Pancreas (tissue), 10 donors: Measurements from ENCODE around the gene SAMD13. TPM values are rescaled to one million over a fixed set of nuclear protein-coding genes. Genes with fewer than 3 reads are reported as not detected.
A peak's percentile ranks its signal among the peaks of the same experiment; 100 is the strongest.

Experiments used
- ATAC-seq, 4 donors: fragments of 200-7000 bp; cut with Tn5 transposase; one replicate each; pipeline versions ENCODE4 v1.8.0 to v1.9.1; 2020; ENCODE audit warnings: mild to moderate bottlenecking in 4 of 4, moderate library complexity in 4 of 4
- DNase-seq, 6 donors: peaks; one replicate each; pipeline ENCODE4 v3.0.0-alpha.2; 2020
- FAIRE-seq: peaks from 2 replicates; lab custom pipeline; 2012; peaks lifted over from hg19 to GRCh38; lab: Jason Lieb, UNC
- H3K27ac ChIP-seq, 4 donors: fragments of 200-600 bp; sonication (generic); 1 replicate in 3 of 4; 2 replicates in 1 of 4; pipeline versions ENCODE4 v1.5.0 to v1.8.0; 2020
- H3K27me3 ChIP-seq, 4 donors: fragments of 200-600 bp; one replicate each; pipeline ENCODE4 v1.8.0; 2021
- H3K36me3 ChIP-seq, 3 donors: fragments of 200-600 bp; sonication (generic) in 1 of 3; one replicate each; pipeline versions ENCODE4 v1.5.0 to v1.8.0; 2020 to 2021
- H3K4me1 ChIP-seq, 3 donors: fragments of 200-600 bp; one replicate each; pipeline ENCODE4 v1.8.0; 2021
- H3K4me3 ChIP-seq, 4 donors: fragments of 200-600 bp; sonication (generic) in 2 of 4; one replicate each; pipeline versions ENCODE4 v1.5.0 to v1.8.0; 2020 to 2021
- H3K9me3 ChIP-seq, 4 donors: fragments of 200-600 bp; one replicate each; pipeline ENCODE4 v1.8.0; 2021
- CTCF ChIP-seq, 4 donors: fragments of 200-600 bp; sonication (generic) in 3 of 4; IDR thresholded peaks; one replicate each; pipeline versions ENCODE4 v1.5.0 to v1.8.0; 2021; ENCODE audit warnings: antibody characterized with exemption in 4 of 4
- WGBS, 2 donors: extraction: QIAGEN DNeasy Blood & Tissue Kit; methylation state at CpG; one replicate each; pipeline ENCODE4 v1.1.7; 2013; 5-methylcytosine and 5-hydroxymethylcytosine counted together
- intact Hi-C, 3 donors: fragments of 100-400 bp; cut with DNase I; formaldehyde crosslinking; loops; one replicate each; pipeline versions ENCODE4 v1.11.1 to v1.14.2; 2022
- polyA plus RNA-seq, 2 donors: library from polyadenylated mRNA; stranded (reverse); fragments of 200-250 nt; gene quantifications; one replicate each; pipeline ENCODE4 v1.2.3, GENCODE V29; 2013
- total RNA-seq, 6 donors: library from RNA; stranded (reverse); fragmentation: NEBNext Ultra II Directional in 4 of 6; extraction: Animal tissue kit (Norgen Biotek cat#: 25700) in 4 of 6; gene quantifications; one replicate each; pipeline versions ENCODE4 v1.2.1 to v1.2.4, GENCODE V29; 2021 to 2023
- donor health status: healthy with polysubstance abuse.
- donor health status: DM: no; HTN: no; CAD: no; lungs with moderate emphysema.
- donor health status: DM: no; HTN: no; CAD: no.
- donor health status: control.
- donor health status: control.
- donor health status: Bipolar disorder and iron deficiency.
- donor health status: DM: yes; HTN: yes; CAD: no.
- donor health status: DM: no; HTN: no; CAD: no.
- donor health status: DM: no; HTN: no; CAD: no.
- donor health status: DM: yes; HTN: yes; CAD: no.

The SAMD13 gene
- total and polyA plus RNA-seq, 8 donors: 0.57 to 2.6 (median 0.67) TPM

GRCh38 chr1:84374991-84375696 lies 73.6 kb downstream of the SAMD13 start:
- Histone ChIP-seq H3K9me3 (no peaks in the 10 kb centered on the region), H3K27me3 (no peaks in the 10 kb centered on the region), H3K36me3 (no peaks in the 10 kb centered on the region), H3K27ac (no peak overlapping the region), H3K4me3 (no peak overlapping the region), H3K4me1 (no peaks in the 10 kb centered on the region)
- no peak for TF ChIP-seq CTCF (IDR thresholded peaks at IDR 0.05)
- intact Hi-C loops: no loop called here
- no peak for DNase-seq
- WGBS, 2 donors: 87 to 91% methylated on average over 5 of the region's 5 CpGs
- no peak for FAIRE-seq
- ATAC-seq: no peak

GRCh38 chr1:84376000-84376910 lies 74.7 kb downstream of the SAMD13 start:
- 87 to 90% methylated on average over 7 of the region's 7 CpGs for WGBS, 2 donors
- no peak overlapping the region for H3K4me3 ChIP-seq
- no peak for DNase-seq
- H3K4me1 ChIP-seq: no peaks in the 10 kb centered on the region
- H3K27ac ChIP-seq: no peak overlapping the region
- H3K9me3 ChIP-seq: no peaks in the 10 kb centered on the region
- no peak for FAIRE-seq
- no peak for TF ChIP-seq CTCF (IDR thresholded peaks at IDR 0.05)
- ATAC-seq: no peak
- intact Hi-C loops: no loop called here
- H3K36me3 ChIP-seq: no peaks in the 10 kb centered on the region
- H3K27me3 ChIP-seq: no peaks in the 10 kb centered on the region

GRCh38 chr1:84377480-84378095 lies 76.1 kb downstream of the SAMD13 start:
- ATAC-seq: peak in 2 of 4 donors; percentile 56 to 70
- H3K4me3 ChIP-seq: no peak overlapping the region
- H3K36me3 ChIP-seq: no peaks in the 10 kb centered on the region
- H3K9me3 ChIP-seq: no peaks in the 10 kb centered on the region
- intact Hi-C loops: no loop called here
- WGBS, 2 donors: 33 to 36% methylated on average over 3 of the region's 3 CpGs
- DNase-seq: no peak
- no peak for TF ChIP-seq CTCF (IDR thresholded peaks at IDR 0.05)
- no peak for FAIRE-seq
- H3K27ac ChIP-seq: no peak overlapping the region
- H3K27me3 ChIP-seq: no peaks in the 10 kb centered on the region
- no peaks in the 10 kb centered on the region for H3K4me1 ChIP-seq

GRCh38 chr1:84379138-84379916 lies 77.8 kb downstream of the SAMD13 start:
- H3K4me3 ChIP-seq: no peak overlapping the region
- no peak for TF ChIP-seq CTCF (IDR thresholded peaks at IDR 0.05)
- 90 to 94% methylated on average over 4 of the region's 4 CpGs for WGBS, 2 donors
- H3K36me3 ChIP-seq: no peaks in the 10 kb centered on the region
- H3K4me1 ChIP-seq: no peaks in the 10 kb centered on the region
- H3K9me3 ChIP-seq: no peaks in the 10 kb centered on the region
- FAIRE-seq: no peak
- intact Hi-C loops: no loop called here
- H3K27me3 ChIP-seq: no peaks in the 10 kb centered on the region
- no peak overlapping the region for H3K27ac ChIP-seq
- peak in 1 of 4 donors; percentile 51 for ATAC-seq
- no peak for DNase-seq
